Activated CD4-positive, alpha-beta T cell treated with anti-CD3 and anti-CD28 coated beads, Interleukin-2, amount 10 ng/mL, durations not matched to agents 7 days and 5 days (primary cell): ENCODE measurements around the gene CFAP161. TPM values are rescaled to one million over a fixed set of nuclear protein-coding genes. Genes with fewer than 3 reads are reported as not detected.
A peak's percentile ranks its signal among the peaks of the same experiment; 100 is the strongest.

ENCODE experiments used
- CTCF ChIA-PET: fragments of 350-600 bp; sonication (Branson Sonifier 250); formaldehyde crosslinking; loops from one replicate; lab custom pipeline; 2021; ENCODE audit warnings: antibody characterized with exemption; lab: Charles Lee
- POLR2A ChIA-PET: fragments of 350-600 bp; sonication (Branson Sonifier 250); formaldehyde crosslinking; loops from one replicate; lab custom pipeline; 2021; ENCODE audit warnings: antibody characterized with exemption; lab: Charles Lee
- DNase-seq: peaks from one replicate; pipeline ENCODE4 v3.0.0-alpha.2; 2020
- H3K27ac Mint-ChIP-seq: one replicate; pipeline ENCODE4 v1.8.0; 2021; ENCODE audit warnings: mild to moderate bottlenecking, moderate library complexity, mixed read lengths
- H3K27me3 Mint-ChIP-seq: one replicate; pipeline ENCODE4 v1.8.0; 2021; ENCODE audit warnings: mixed read lengths
- H3K36me3 Mint-ChIP-seq: one replicate; pipeline ENCODE4 v1.8.0; 2021; ENCODE audit warnings: low read depth, mixed read lengths
- H3K4me1 Mint-ChIP-seq: one replicate; pipeline ENCODE4 v1.8.0; 2021; ENCODE audit warnings: mixed read lengths
- H3K4me3 Mint-ChIP-seq: one replicate; pipeline ENCODE4 v1.8.0; 2021; ENCODE audit warnings: mild to moderate bottlenecking, moderate library complexity, mixed read lengths
- H3K9me3 Mint-ChIP-seq: one replicate; pipeline ENCODE4 v1.8.0; 2021; ENCODE audit warnings: mixed read lengths
- total RNA-seq, 2 experiments: library from RNA; stranded (reverse); gene quantifications; one replicate each; pipeline ENCODE4 v1.2.3, GENCODE V29; 2021

Gene CFAP161
- total RNA-seq, 2 experiments from 2014 or later: not detected

- Mint-ChIP-seq H3K4me3 (no peak overlapping the region), H3K27ac (no peak overlapping the region), H3K36me3 (peaks cover 2% of the 10 kb centered on the region), H3K27me3 (peaks cover 7% of the 10 kb centered on the region), H3K9me3 (no peaks in the 10 kb centered on the region), H3K4me1 (peaks cover 53% of the 10 kb centered on the region)
- ChIA-PET POLR2A (no interaction called here), CTCF (interaction anchor here (1.4 to 1.8 kb wide), 2 partner anchors 12 to 102 kb away, joined by 3 to 10 read pairs; no protein-coding TSS in a partner anchor)
- no peak for DNase-seq
These were observed 30.1 kb downstream of the CFAP161 start for GRCh38 chr15:81163961-81164800.

- Mint-ChIP-seq H3K9me3 (no peaks in the 10 kb centered on the region), H3K27me3 (peaks cover 6% of the 10 kb centered on the region), H3K27ac (no peak overlapping the region), H3K36me3 (peaks cover 2% of the 10 kb centered on the region), H3K4me3 (no peak overlapping the region), H3K4me1 (peaks cover 53% of the 10 kb centered on the region)
- ChIA-PET CTCF (no interaction called here), POLR2A (no interaction called here)
- no peak for DNase-seq
These were observed 31.5 kb downstream of the CFAP161 start for GRCh38 chr15:81165535-81165934.

GRCh38 chr15:81166636-81167305, 32.7 kb downstream of the CFAP161 start:
- no peak overlapping the region for H3K4me3 Mint-ChIP-seq
- peaks cover 16% of the 10 kb centered on the region for H3K27me3 Mint-ChIP-seq
- H3K9me3 Mint-ChIP-seq: no peaks in the 10 kb centered on the region
- H3K27ac Mint-ChIP-seq: peak overlapping the region; percentile 87
- CTCF ChIA-PET: no interaction called here
- DNase-seq: no peak
- peaks cover 2% of the 10 kb centered on the region for H3K36me3 Mint-ChIP-seq
- POLR2A ChIA-PET: no interaction called here
- H3K4me1 Mint-ChIP-seq: peaks cover 40% of the 10 kb centered on the region

- H3K27ac Mint-ChIP-seq: peak overlapping the region; percentile 87
- H3K4me1 Mint-ChIP-seq: peaks cover 32% of the 10 kb centered on the region
- ChIA-PET CTCF (interaction anchor here (0.6 to 1.3 kb wide), 2 partner anchors 98 to 167 kb away, joined by 4 to 6 read pairs; no protein-coding TSS in a partner anchor), POLR2A (no interaction called here)
- no peaks in the 10 kb centered on the region for H3K9me3 Mint-ChIP-seq
- peaks cover 23% of the 10 kb centered on the region for H3K27me3 Mint-ChIP-seq
- peaks cover 2% of the 10 kb centered on the region for H3K36me3 Mint-ChIP-seq
- H3K4me3 Mint-ChIP-seq: no peak overlapping the region
- DNase-seq: no peak
These were observed 34.1 kb downstream of the CFAP161 start for GRCh38 chr15:81168131-81168526.

GRCh38 chr15:81168644-81169043, 34.6 kb downstream of the CFAP161 start:
- Mint-ChIP-seq H3K4me1 (peaks cover 32% of the 10 kb centered on the region), H3K36me3 (peaks cover 2% of the 10 kb centered on the region), H3K9me3 (no peaks in the 10 kb centered on the region), H3K27me3 (peaks cover 23% of the 10 kb centered on the region), H3K4me3 (no peak overlapping the region), H3K27ac (peak overlapping the region; percentile 19)
- no peak for DNase-seq
- ChIA-PET POLR2A (no interaction called here), CTCF (interaction anchor here (1.3 kb wide), 1 partner anchor 98 kb away, joined by 4 read pairs; no protein-coding TSS in a partner anchor)

GRCh38 chr15:81170511-81170910, 36.4 kb downstream of the CFAP161 start:
- DNase-seq: no peak
- ChIA-PET CTCF (interaction anchor here (2.3 kb wide), 1 partner anchor 95 kb away, joined by 6 read pairs; no protein-coding TSS in a partner anchor), POLR2A (no interaction called here)
- no peak overlapping the region for H3K4me3 Mint-ChIP-seq
- no peak overlapping the region for H3K27ac Mint-ChIP-seq
- peaks cover 2% of the 10 kb centered on the region for H3K36me3 Mint-ChIP-seq
- no peaks in the 10 kb centered on the region for H3K9me3 Mint-ChIP-seq
- H3K4me1 Mint-ChIP-seq: peaks cover 20% of the 10 kb centered on the region
- H3K27me3 Mint-ChIP-seq: peaks cover 23% of the 10 kb centered on the region

GRCh38 chr15:81171286-81171685, 37.2 kb downstream of the CFAP161 start:
- peaks cover 23% of the 10 kb centered on the region for H3K27me3 Mint-ChIP-seq
- no peaks in the 10 kb centered on the region for H3K9me3 Mint-ChIP-seq
- H3K27ac Mint-ChIP-seq: no peak overlapping the region

GRCh38 chr15:81174125-81174791, 40.2 kb downstream of the CFAP161 start:
- no peaks in the 10 kb centered on the region for H3K4me1 Mint-ChIP-seq
- H3K36me3 Mint-ChIP-seq: no peaks in the 10 kb centered on the region
- H3K27ac Mint-ChIP-seq: no peak overlapping the region
- no peak overlapping the region for H3K4me3 Mint-ChIP-seq
- no peaks in the 10 kb centered on the region for H3K9me3 Mint-ChIP-seq
- peaks cover 23% of the 10 kb centered on the region for H3K27me3 Mint-ChIP-seq
- ChIA-PET CTCF (interaction anchor here (3.1 kb wide), 1 partner anchor 92 kb away, joined by 14 read pairs; no protein-coding TSS in a partner anchor), POLR2A (no interaction called here)
- no peak for DNase-seq

More at GRCh38 chr15:81171286-81171685, 37.2 kb downstream of the CFAP161 start:
- DNase-seq: no peak
- Mint-ChIP-seq H3K4me3 (no peak overlapping the region), H3K4me1 (peaks cover 20% of the 10 kb centered on the region), H3K36me3 (peaks cover 2% of the 10 kb centered on the region)
- POLR2A ChIA-PET: interaction anchor here (0.5 kb wide), 1 partner anchor 235 kb away, joined by 3 read pairs; no protein-coding TSS in a partner anchor
- CTCF ChIA-PET: interaction anchor here (0.7 to 2.3 kb wide), 2 partner anchors 95 to 212 kb away, joined by 3 to 6 read pairs; no protein-coding TSS in a partner anchor

GRCh38 chr15:81174792-81175327, 40.8 kb downstream of the CFAP161 start:
- Mint-ChIP-seq H3K27ac (no peak overlapping the region), H3K27me3 (peaks cover 23% of the 10 kb centered on the region), H3K9me3 (no peaks in the 10 kb centered on the region), H3K4me1 (no peaks in the 10 kb centered on the region), H3K36me3 (no peaks in the 10 kb centered on the region), H3K4me3 (no peak overlapping the region)
- no peak for DNase-seq
- ChIA-PET POLR2A (no interaction called here), CTCF (interaction anchor here (3.1 kb wide), 1 partner anchor 92 kb away, joined by 14 read pairs; no protein-coding TSS in a partner anchor)

- no peak for DNase-seq
- CTCF ChIA-PET: interaction anchor here (0.8 to 3.1 kb wide), 3 partner anchors 27 to 136 kb away, joined by 3 to 14 read pairs (median 3); no protein-coding TSS in a partner anchor
- Mint-ChIP-seq H3K27me3 (peaks cover 21% of the 10 kb centered on the region), H3K36me3 (no peaks in the 10 kb centered on the region), H3K9me3 (no peaks in the 10 kb centered on the region), H3K4me3 (no peak overlapping the region), H3K4me1 (no peaks in the 10 kb centered on the region), H3K27ac (no peak overlapping the region)
- POLR2A ChIA-PET: no interaction called here
These were observed 41.4 kb downstream of the CFAP161 start for GRCh38 chr15:81175496-81175895.

- CTCF ChIA-PET: interaction anchor here (0.8 to 1.0 kb wide), 2 partner anchors 27 to 137 kb away, joined by 3 read pairs; no protein-coding TSS in a partner anchor
- H3K4me1 Mint-ChIP-seq: no peaks in the 10 kb centered on the region
- H3K27ac Mint-ChIP-seq: no peak overlapping the region
- no peak overlapping the region for H3K4me3 Mint-ChIP-seq
- DNase-seq: no peak
- peaks cover 18% of the 10 kb centered on the region for H3K27me3 Mint-ChIP-seq
- POLR2A ChIA-PET: no interaction called here
- no peaks in the 10 kb centered on the region for H3K36me3 Mint-ChIP-seq
- no peaks in the 10 kb centered on the region for H3K9me3 Mint-ChIP-seq
These were observed 42.3 kb downstream of the CFAP161 start for GRCh38 chr15:81176291-81176893.

- no peak overlapping the region for H3K4me3 Mint-ChIP-seq
- no peak for DNase-seq
- H3K27ac Mint-ChIP-seq: no peak overlapping the region
- H3K9me3 Mint-ChIP-seq: no peaks in the 10 kb centered on the region
- H3K4me1 Mint-ChIP-seq: no peaks in the 10 kb centered on the region
- H3K36me3 Mint-ChIP-seq: no peaks in the 10 kb centered on the region
- peaks cover 23% of the 10 kb centered on the region for H3K27me3 Mint-ChIP-seq
- POLR2A ChIA-PET: no interaction called here
- CTCF ChIA-PET: no interaction called here
These were observed 44.3 kb downstream of the CFAP161 start for GRCh38 chr15:81178365-81178764.
